Mammary epithelial cell (primary cell): ENCODE results near the gene SKP2.

Experiments used
- CTCF ChIP-seq, 2 donors: IDR thresholded peaks in 1 of 2; conservative IDR thresholded peaks in 1 of 2; 2 replicates each; pipeline ENCODE4 v1.5.1; 2011 to 2012; ENCODE audit warnings: inconsistent platforms in 2 of 2, low read length in 2 of 2, mild to moderate bottlenecking in 2 of 2, control low read depth in 1 of 2, low read depth in 1 of 2; ENCODE audit not compliant: insufficient read depth in 1 of 2; ENCODE audit errors: extremely low read depth in 1 of 2
- EZH2 ChIP-seq: IDR thresholded peaks from 2 replicates; pipeline ENCODE4 v1.6.1; 2012; ENCODE audit warnings: low read length, inconsistent platforms, borderline replicate concordance

GRCh38 chr5:36146390-36146789, 5.5 kb upstream of the SKP2 start:
- TF ChIP-seq CTCF (conservative IDR thresholded peaks at IDR 0.05 in 1 of 2, IDR thresholded peaks at IDR 0.05 in 1 of 2; ENCODE audit: extremely low read depth in 1 of 2, insufficient read depth in 1 of 2, low read depth in 1 of 2, low read length in 2 of 2), result no peak
- no peak for TF ChIP-seq EZH2
